HG03280 (cell line): ENCODE measurements around the gene ZAP70.

ENCODE experiments used
- ATAC-seq: cut with Tn5 transposase; IDR thresholded peaks from one replicate; pipeline ENCODE4 v1.9.1; 2021; ENCODE audit warnings: mild to moderate bottlenecking, moderate library complexity; ENCODE audit not compliant: unreplicated experiment

ZAP70 gene

DNA sequence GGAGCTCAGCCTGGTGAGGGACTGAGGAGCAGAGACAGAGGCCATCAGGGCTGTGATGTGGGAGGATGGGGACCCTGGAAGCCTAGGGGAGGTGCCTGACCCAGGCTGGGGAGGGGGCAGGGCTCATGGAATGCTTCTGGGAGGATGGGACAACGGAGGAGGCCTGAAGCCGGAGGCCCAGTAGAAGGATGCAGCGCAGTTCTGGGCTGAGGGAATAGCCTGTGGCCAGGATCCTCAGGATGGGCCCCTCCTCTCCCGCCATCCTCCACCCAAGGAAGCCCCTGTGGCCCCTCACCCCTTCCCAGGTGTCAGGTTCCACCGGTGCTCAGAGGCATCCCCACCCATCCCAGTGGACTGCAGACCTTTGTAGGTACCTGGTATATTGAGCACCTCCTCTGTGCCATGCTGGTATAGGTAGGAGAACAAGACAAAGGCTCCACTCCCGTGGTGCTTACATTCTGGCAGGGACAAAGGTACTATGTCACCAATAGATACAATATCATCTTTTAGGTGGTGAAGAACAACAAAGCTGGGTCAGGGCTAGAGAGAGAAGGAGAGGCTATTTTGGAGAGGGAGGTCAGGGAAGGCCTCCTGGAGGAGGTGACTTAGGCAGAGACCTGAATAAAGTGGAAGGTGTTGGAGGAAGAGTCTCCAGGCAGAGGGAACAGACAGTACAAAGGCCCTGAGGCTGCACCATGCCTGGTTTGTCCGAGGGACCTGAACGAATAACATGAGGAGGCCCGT lies 2.7 kb downstream of the ZAP70 start:
- no peak for ATAC-seq

DNA sequence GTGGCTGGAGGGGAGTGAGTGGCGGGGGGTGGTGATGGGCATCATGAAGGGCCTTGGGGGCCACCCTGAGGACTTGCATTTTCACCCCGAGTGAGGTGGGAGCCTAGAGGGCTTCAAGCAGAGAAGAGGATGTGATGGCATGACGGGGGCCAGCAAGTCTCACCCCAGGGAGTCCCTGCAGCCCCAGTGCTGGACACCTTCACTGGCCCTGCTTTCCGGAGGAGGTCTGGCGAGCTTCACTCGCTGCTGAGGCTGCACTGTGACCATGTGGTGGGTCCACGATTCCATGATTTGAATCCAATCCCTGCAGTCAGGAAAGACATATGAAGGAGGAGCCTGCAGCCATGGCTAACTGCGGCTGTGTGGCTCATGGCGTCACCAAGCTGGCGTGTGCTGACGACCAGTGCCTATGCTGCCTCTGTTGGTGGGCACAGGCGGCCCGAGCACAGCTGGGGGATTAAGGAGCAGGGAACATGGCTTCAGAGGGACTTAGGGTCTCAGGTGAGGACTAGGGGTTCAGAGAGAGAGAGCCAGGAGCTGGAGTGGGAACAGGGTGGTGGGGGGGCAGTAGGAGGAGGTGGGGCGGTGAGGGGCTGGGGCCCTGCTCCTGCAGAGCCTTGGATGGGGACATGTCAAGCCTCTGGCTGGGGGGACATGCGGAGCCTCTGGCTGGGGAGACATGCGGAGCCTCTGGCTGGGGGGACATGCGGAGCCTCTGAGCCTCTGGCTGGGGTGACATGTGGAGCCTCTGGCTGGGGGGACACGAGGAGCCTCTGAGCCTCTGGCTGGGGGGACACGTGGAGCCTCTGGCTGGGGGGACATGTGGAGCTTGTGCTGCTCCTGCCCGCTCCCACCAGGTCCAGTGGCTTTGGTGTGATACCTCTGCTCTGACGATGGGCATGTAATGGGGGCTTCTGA lies 3.6 kb downstream of the ZAP70 start:
- no peak for ATAC-seq

DNA sequence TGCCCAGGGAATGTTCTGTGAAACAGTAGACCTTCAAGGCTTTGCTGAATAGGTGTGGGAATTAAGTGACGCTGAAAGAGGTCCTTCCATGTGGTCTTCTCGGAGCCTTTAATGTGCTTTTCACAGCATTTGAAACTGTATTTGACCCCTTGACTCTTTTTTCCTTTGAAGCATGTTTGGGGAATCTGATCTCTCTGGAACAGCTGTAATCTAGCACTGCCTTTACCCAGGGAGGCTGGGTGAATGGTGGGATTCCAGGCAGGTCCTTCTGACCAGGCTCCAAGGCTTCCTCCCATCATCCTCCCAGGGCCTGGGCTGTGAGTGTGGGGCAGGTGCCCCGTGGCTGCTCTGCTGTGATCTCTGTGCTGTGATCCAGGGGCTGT lies 4.2 kb downstream of the ZAP70 start:
- ATAC-seq = no peak

DNA sequence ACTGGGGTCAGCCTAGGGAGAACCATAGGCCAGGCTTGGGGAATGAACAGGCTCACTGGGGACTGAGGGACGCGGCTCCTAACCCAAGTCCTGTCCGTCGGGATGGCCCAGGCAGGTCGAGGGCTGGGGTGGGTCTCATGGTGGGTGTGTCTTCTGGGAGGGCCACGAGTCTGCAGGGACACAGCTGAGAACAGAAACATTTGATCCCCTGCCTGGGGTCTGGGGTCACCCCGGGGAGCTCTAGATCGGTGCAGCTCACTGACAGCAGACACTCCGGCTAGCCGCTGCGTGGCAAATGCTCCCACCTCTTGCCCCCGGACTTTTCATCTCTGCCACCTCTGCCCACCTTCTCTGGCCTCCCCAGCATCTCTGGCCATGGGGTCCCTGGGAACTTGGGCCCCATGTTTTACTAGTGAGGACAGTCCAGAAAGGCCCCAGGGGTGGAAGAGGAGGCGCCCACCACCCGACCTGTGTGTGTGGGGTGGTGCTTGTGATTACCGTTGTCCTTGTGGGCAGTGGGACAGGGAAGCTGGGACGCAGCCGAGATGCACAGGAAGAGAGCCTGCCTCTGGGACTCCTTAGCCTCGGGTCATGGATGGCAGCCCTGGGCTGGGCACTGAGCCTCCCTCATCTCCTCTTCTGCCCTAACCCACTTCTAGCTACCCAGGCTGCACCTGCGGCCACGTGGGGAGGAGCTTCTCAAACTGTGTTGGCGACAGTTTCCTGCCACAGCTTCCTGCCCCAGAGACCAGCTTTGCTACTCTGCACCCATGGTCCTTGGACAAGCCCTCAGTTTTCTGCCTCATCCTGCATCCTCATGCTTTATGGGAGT lies 4.9 kb downstream of the ZAP70 start:
- ATAC-seq = no peak

DNA sequence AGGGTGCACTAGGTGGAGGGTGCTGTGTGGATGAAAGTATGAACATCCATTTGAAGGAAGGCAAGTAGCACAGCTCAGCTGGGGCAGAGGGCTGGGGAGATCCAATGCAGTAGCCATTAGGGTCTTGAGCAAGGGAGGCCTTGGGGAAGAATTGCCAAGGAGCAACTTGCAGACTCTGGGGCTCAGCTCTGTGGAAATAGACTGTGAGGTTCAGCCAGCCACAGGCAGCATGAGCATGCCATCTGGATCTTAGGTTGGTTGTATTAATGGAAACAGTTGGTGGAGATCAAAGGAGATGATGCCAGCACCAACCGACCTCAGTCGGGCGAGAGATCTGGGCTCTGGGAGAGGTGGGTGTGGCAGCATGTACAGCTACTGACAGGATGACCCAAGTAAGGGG lies 5.6 kb downstream of the ZAP70 start:
- no peak for ATAC-seq

DNA sequence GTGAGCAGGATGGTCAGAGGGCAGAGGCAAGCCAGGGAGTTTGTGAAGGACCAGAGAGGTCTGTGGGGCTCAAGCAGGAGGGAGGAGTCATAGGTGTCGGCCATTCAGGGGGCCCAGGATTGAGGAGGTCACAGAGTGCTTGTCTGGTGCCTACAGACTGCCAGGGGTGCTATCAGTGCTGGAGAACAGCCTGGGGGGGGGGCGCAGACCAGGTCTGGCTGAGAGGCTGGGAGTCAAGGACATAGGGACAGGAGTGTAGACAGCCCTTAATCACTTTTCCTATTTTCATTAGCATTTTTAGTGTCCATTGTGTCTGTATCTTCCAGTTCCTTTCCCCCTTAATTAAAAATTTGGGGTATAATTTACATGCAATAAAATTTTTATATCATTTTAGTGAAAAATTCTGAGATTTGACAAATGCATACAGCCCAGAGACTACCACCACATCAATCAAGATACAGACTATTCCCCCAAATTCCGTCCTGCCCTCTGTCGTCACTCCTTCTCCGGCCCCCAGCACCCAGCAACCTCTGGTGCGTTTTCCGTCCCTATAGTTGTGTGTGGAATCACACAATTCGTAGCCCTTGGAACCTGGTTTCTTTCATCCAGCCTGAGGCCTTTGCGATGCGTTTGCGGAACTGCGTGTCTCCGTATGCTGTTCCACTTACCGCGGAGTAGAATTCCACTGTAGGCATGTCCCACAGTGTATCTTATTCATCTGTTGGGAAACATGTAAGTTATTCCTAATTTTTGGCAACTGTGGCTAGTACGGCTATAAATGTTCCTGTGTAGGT lies 6.2 kb downstream of the ZAP70 start:
- ATAC-seq = no peak

DNA sequence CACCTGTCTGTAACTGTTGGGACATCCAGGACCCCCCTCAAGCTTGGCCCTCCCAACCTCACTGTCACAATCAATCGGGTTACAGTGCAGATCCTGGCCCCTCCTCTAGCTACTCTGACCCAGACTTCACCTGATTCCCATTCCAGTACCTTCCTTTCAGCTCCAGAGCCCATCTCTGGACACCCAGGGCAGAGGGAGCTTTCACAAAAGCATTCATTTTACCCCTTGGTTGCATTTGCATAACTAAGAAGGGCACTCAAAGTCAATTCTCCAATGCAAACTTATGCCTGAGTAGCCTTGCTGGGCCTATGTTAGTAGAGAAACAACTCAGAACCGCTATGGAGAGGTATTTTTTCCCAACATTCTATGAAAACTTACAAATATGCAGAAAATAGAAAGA lies 7.4 kb downstream of the ZAP70 start:
- no peak for ATAC-seq

DNA sequence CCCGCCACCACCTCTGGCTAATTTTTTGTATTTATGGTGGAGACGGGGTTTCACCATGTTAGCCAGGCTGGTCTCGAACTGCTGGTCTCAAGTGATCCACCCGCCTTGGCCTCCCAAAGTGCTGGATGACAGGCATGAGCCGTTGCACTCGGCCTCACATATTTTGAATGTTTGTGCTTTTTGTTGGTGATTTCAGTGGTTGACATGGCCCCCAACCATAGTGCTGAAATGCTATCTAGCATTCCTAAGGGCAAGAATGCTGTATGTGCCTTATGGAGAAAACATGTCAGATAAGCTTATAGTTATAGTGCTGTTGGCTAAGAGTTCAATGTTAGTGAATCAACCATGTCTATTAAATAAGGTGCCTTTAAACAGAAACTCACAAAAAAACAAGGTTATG lies 8.9 kb downstream of the ZAP70 start:
- ATAC-seq = no peak

DNA sequence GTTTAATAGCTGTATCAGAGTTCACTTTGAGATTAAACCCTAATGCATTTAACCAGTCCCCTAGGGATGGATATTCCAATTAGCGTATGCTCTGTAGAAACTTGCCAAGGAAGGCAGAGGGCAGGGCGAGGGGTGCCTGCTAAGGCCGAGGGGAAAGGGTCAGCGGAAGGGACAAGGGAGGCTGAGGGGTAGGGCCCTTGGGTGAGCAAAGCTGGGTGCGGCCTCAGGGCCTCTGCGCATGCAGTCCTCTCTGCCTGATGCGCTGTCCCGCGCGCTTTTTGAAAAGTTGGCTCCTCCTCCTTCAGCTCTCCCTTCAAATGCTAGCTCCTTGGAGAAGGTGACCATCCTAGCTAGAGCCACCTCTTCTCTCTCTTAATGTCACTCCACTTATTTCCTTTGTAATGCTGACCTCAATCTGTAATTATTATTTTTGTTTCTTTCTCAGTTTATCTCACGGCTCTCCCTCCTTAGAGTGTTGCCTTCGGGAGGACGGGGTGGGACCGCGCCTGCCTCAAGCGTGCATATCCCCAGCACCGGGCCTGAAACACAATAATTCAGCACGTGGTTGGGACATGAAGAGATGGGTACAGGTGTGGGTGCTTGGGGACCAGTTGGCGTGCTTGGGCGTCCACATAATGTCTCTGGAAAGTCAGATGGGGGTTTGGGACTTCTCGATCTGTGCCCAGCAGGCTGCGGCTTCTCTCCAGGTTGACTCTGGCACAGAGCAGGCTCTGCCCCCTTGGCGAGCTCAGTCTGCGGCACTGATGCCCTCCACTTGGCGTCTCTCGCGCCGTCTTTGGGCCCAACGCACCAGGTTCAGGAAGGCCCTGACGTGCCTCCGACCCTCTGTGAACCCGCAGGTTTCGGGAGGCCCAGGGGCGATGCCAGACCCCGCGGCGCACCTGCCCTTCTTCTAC lies 10.0 kb downstream of the ZAP70 start:
- no peak for ATAC-seq

DNA sequence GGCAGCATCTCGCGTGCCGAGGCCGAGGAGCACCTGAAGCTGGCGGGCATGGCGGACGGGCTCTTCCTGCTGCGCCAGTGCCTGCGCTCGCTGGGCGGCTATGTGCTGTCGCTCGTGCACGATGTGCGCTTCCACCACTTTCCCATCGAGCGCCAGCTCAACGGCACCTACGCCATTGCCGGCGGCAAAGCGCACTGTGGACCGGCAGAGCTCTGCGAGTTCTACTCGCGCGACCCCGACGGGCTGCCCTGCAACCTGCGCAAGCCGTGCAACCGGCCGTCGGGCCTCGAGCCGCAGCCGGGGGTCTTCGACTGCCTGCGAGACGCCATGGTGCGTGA lies 10.7 kb downstream of the ZAP70 start:
- no peak for ATAC-seq

DNA sequence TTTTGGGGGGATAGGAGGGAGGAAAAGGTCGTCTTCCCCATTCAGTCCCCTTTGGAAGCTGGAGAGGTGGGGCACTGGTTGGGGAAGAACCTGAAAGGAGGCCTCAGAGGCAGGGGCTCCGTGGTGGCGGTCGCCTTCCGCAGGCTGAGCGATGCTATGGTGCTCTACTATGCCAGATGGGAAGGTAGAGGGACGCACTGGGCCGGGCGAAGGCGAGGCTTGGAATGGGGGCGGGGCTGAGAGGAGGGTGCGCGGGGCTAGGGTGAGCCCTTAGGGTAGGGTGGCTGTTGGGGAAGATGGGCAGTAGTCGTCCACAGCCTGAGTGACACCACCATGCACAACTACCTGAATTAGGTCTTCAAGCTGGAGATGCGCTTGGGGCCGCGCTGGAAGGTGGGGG lies 11.1 kb downstream of the ZAP70 start:
- no peak for ATAC-seq

DNA sequence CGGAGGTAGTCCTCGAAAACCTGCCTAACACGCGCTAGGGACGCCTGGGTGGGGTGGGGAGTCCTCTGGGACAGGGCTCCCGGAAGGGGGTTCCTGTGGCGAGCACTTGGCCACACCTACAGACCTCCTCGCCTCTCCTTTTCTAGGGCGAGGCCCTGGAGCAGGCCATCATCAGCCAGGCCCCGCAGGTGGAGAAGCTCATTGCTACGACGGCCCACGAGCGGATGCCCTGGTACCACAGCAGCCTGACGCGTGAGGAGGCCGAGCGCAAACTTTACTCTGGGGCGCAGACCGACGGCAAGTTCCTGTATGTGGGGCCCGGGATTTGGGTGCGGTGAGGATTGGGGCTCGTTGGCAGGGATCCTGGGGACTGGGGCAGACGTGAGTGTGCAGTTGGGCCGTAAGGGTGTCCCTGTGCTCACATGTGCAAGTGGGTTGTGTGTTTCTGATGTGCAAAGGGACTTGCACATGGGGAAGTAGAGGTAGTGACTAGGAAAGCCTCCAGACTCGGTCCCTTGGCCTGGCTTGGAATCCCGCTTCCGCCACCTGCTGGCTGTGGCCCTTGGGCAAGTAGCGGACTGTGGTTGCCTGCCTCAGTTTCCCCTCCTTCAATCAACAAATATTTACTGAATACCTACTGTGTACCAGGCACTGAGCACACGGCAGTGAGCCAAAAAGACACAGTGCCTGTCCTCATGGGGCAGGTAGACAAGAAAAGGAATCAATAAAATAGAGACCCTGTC lies 11.7 kb downstream of the ZAP70 start:
- no peak for ATAC-seq

DNA sequence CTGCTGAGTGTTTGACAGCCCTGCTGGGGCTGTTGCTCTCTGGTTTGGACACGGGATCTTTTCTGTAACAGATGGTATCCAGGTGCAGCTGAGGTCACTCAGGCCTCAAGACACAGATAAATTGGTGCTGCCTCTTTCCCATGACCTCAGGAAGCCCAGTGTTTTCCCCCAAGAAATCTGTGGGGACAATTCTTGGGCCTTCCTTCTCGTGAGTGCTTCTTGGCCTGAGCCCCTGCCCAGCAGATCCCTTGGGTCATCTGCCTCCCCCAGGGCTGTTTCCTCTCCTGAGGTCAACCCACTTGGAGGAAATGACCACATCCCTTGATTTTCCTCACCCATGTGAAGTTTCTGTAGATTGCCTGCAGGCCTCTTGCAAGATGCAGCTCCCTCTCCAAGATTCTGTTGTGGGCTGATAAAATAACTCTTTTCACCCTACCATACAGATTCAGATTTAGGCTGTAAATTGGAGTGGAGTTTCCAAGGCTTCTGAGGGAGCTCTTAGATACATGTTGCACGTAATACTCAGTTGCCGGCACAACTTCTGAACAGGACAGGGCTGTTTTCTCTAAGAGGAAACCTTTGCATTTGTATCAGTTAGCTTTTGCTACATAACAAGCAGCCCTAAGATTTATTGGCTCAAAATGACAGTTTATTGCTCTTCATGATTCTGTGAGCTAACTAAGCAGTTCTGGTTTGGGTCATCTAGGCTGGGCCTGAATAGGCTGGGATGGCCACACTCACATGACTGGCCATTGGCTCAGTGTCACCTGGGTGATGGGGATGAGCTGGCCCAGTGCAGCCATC lies 13.1 kb downstream of the ZAP70 start:
- ATAC-seq = no peak

DNA sequence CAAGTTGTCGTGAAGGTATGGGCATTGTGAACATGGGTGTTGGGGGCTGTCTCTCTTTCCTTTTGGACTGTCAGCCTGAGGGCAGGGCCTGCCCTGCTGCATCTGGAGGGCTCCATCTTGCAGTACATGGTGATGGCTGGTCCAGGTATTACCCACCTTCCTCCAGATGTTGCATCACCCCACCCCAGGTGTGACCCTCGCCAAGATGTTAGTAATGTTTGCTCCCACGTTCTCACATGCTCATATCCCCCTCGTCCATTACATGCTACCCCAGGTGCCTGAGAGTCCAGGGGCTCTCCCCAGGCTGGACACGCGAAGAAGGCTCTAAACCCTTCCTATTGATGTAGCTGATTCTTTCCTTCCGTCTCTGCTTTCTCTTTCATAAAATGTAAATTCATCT lies 13.9 kb downstream of the ZAP70 start:
- no peak for ATAC-seq

DNA sequence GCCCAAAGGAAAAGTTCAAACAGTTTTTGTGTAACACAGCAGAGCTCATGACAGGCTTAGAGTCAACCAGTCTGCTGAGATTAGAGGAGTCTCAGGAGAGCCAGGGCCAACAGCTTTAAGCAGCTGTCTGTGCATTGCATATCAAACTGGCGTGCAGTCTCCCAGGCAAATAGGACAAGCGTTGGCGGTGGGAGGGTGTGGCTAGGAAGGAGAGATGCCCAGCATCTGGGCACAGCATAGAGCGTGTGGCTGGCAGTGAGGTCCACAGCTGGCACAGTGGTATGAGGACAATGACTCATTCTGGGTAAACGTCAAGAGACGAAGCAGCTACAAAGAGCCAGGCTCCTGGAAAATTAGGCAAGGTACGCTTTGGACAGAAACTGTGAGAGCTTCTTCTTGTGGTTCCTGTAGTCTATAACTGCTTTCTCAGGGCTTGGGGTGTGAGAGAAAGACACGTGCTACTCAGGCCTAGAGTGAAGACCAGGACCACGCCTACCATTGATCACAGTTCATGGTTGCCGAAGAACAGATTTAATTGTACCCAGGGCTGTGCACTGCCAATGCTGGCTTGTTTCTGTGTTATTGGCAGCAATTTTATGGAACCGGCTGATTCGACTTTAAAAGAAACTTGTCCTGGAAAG lies 14.8 kb downstream of the ZAP70 start:
- ATAC-seq = no peak

DNA sequence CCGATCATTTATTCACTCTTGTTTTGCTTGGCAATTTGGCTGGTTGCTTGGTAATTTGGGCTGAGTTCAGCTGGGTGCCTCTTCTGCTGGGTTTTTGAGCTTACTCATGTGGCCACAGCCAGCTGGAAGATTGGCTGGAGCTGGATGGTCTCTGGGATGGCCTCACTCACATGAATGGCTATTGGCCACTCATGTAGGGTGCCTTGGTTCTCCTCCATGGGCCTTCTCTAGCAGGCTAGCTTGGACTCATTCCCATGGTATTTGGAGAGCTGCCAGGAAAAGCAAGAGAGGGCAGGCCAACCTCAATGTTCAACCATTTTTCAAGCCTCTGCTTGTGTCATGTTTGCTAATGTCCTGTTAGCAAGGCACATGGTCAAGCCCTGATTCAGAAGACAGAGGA lies 16.9 kb downstream of the ZAP70 start:
- ATAC-seq = no peak

DNA sequence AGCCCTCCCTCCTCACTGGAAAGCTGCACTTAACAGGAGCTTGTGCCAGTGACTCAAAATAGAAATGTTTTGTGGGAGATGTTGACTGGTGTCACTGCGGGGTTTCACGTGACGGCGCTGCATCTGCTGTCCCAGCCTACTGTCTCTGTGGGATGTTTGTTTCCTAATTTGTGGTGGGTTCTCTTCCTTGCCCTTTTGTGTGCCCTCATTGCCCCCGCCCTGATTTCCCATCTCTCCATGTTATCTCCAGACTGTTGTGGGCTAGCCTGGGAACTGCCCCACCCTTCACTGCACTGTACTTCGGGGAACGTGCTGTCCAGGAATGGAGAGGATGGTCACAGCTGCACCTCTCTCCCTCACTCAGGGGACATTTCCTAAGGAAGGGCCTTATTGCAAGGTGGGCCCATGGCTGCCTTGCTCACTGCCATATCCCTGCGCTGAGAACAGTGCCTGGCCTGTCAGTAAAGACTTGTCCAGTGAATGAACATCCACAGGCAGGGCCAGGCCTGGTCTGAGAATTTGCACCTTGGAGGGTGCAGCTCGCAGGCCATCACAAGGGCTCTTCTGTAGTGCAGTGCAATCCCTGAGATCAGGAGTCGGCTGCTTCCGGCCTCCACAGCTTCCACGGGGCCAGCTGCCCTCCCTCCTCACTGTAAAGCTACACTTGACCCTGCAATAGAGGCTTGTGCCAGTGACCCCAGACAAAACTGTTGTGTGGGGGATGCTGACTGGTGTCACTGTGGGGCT lies 18.1 kb downstream of the ZAP70 start:
- no peak for ATAC-seq
